GM18499 (cell line): Measurements from ENCODE around the gene PHTF1.

Experiments used
- ATAC-seq: cut with Tn5 transposase; IDR thresholded peaks from one replicate; pipeline ENCODE4 v1.9.1; 2021; ENCODE audit warnings: moderate number of reproducible peaks; ENCODE audit not compliant: insufficient read depth, unreplicated experiment

Gene PHTF1

DNA sequence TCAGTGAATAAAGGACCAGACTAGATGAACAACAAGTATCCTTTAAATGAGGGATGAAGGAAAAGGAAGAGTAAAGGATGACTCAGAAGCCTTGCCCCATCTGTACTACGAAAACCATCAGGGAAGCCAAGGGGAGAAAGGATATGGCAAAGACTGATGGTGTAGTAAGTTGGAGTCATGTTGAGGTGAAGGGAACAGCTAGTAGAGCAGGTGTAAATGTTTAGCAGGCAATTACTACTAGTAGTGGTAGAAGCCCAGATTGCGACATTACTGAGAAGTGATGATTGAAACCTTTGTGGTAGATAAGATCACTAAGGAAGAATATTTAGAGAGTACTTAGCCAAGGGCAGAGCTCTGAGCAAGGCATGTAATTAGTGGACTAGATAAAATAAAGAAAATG lies 84.0 kb downstream of the PHTF1 start:
- no peak for ATAC-seq

DNA sequence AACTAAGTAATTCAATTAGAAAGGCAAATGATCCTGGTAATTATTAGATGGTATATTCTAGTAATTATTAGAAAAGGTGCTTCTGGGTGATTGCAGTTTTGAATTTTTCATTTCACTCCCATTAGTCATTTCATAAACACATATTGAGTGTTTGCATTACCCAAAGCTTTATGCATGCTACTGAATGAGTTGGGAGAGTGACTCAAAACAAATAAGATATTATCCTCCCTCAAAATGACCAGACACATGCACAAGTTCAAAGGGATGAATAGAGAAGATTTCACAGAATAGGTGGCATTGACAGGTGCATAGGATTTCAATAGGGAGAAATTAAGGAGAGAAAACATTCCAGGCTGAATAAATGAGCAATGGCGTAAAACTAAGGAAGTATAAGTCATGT lies 84.7 kb downstream of the PHTF1 start:
- no peak for ATAC-seq

DNA sequence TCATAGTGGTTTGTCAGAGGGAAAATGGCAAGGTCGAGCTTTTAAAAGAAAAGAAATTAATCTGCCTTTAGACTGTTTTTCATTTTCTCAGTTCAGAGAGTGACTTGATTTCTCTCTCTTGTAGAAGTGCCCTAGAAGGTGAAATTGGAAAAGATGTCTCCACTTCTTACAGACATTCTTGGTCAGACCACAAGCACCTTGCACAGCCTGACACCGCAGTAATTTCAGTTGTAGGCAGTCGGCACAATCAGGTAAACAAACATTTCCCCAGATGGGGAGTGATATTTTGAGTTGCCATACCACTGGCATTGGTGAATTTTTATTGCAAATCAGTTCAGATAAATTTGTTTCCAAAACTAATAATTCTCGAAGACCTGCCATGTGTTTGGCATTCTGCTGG lies 86.8 kb downstream of the PHTF1 start:
- ATAC-seq = no peak

DNA sequence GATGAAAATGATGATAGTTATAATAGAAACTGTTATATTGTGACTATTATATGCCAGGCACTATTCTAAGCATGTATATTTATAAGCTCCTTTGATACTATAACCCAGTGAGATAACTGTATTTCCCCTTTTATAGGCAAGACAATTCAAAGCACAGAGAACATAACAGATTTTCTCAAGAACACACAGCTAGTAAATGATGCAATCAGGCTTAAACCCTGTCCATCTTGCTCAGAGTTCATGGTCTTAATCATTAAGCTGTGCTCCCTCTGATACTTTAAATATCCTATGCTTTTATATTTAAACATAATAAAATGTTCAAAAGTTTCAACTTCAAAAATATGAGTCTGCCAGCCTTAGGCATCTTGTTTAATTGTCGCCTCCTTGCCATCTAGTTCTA lies 88.6 kb downstream of the PHTF1 start:
- ATAC-seq = no peak

- no peak for ATAC-seq
Measured at GRCh38 chr1:113669988-113670387, 89.3 kb downstream of the PHTF1 start.

DNA sequence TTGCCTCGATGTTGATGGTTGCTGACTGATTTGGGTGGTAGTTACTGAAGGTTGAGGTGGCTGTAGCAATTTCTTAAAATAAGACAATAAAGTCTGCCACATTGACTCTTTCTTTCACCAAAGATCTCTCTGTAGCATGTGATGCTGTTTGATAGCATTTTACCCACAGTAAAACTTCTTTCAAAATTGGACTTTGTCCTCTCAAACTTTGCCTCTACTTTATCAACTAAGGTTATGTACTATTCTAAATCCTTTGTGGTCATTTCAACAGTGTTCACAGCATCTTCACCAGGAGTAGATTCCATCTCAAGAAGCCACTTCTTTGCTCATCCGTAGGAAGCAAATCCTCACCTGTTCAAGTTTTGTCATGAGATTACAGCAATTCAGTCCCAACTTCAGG lies 93.2 kb downstream of the PHTF1 start:
- no peak for ATAC-seq

DNA sequence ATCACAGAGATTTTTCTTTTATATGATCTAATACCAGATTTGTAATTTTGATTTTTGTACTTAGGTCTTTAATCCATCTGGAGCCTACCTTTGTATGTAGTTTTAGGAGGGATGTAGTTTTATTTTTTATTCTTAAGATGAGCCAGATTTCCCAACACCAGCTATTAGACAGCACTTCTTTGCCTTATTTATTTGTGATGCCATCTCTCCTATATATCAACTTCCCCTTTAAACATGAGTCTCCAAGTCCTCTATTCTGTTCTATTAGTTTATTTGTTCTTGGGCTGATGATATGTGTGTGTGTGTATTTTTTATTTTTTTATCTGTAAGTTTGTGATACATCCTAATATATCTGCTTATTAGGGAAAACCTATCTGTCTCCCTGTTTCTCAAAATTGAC lies 94.2 kb downstream of the PHTF1 start:
- no peak for ATAC-seq

DNA sequence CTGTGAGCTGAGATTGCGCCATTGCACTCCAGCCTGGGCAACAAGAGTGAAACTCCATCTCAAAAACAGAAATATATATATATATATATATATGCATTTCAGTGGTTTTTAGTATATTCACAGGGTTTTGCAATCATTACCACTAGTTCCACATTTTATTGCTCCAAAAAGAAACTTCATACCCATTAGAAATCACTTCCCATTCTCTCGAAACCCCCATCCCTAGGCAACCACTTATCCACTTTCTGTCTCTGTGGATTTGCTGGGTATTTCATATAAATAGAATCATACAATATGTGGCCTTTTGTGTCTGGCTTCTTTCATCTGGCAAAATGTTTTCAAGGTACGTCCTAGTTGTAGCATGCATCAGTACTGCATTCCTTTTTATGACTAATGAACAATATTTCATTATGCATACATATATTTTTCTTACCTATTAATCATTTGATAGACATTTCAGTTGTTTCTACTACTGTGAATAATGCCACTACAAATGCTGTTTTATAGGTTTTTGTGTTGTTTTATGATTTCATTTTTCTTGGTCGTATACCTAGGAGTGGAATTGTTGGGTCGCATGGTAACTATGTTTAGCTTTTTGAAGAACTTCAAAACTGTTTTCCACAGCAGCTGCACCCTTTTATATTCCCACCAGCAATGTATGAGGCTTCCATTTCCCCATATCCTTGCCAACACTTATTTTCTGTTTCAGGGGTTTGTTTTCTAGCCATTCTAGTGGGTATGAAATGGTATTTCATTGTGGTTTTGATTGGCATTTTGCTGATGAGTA lies 95.9 kb downstream of the PHTF1 start:
- no peak for ATAC-seq

DNA sequence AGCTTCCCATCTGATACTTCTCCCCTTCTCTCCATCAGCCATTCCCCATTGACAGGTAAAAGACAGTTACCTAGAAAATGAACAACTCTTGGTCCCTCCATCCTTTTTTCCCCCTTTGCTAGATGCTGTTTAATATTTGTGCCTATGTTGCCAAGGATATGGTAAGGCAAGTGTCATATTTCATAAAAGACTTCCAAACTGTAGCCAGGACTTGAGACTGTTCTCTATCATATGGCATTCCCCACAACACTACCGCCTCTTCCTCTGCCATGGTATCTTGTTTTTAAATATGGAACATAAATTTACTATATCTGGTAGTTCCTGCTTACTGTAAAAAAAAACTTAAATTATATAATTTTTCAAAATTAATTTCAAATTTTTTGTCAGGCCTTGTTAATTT lies 97.2 kb downstream of the PHTF1 start:
- ATAC-seq = no peak

- ATAC-seq = no peak
Measured at GRCh38 chr1:113660088-113660487, 99.2 kb downstream of the PHTF1 start.

GRCh38 chr1:113659556-113659955 lies 99.7 kb downstream of the PHTF1 start:
- no peak for ATAC-seq

DNA sequence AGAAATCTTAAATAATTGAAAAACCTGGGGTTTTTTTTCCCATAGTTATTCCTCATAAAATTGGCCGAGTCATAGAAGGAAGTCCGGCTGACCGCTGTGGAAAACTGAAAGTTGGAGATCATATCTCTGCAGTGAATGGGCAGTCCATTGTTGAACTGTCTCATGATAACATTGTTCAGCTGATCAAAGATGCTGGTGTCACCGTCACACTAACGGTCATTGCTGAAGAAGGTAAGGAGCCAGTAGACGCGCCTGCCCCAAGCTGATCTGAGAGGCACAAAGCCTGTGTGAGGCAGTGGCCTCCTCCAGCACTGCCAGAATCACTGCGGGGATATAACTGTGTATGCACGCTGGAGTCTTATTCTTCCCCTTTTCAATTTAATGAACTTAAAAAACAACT lies 100.3 kb downstream of the PHTF1 start:
- no peak for ATAC-seq

DNA sequence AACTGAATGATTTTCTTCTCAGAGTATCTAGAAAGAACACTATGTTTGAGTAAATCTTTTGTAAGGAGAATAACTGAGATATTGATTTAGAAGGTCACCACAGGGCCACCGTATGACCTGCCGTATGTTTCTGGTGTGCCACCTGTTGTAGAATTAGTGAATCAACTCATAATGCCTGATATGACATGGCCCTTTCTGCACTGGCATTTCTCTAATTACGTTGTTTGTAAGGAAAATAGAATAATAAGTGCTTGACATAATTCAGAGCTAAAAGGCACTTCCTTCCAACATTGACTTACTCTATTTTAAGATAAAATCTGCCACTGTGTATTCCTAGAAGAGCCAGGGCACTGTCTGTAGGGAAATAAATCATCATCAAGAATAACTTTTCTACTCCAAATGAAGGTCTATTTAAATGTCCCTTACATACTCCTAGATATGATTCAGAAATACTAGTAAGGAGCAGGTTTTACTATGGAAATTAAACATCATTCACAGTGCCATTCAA lies 101.7 kb downstream of the PHTF1 start:
- ATAC-seq = no peak

DNA sequence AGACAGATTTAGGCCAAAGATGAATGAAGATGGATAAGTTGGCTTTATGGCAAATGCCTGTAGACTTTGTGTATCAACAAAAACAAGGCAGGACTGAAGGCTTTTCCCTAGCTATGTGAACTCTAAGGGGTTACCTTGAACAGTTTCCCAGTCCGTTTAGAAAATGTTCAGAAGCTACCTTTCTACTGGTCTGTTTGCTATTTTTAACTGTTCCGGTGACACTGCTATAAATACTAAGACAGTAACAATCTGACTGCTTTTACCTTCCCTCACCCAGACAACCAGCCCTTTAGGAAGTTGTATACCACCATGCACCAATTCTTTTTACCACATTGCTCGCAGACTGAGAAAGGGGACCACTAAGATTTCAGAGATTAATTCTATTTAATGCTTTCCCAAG lies 102.2 kb downstream of the PHTF1 start:
- no peak for ATAC-seq

- no peak for ATAC-seq
Measured at GRCh38 chr1:113654883-113655282, 104.4 kb downstream of the PHTF1 start.

- no peak for ATAC-seq
Measured at GRCh38 chr1:113653741-113654140, 105.5 kb downstream of the PHTF1 start.

DNA sequence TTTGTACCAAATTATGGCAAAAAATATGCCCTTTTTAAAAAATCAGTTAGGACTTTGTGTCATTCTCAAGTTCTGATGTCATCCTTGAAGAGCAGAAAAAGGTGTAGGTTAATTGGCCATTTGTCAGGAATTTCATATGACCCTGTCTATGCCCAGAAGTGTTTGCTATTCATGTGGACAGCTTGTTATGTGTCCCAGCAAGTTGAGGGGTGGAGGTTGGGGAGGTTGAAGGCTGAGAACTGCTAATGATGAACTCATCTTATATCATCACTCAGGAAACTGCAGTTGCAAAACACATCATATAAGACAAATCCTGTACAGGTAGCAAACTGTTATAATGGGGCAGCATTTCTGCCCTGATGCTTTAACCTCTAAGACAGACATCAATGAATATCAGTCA lies 106.5 kb downstream of the PHTF1 start:
- ATAC-seq = no peak

GRCh38 chr1:113648478-113648877 lies 110.8 kb downstream of the PHTF1 start:
- ATAC-seq = no peak

- no peak for ATAC-seq
Measured at GRCh38 chr1:113647164-113647563, 112.1 kb downstream of the PHTF1 start.
